IMR-90 (cell line): ENCODE data around the gene DOCK1. TPM values are rescaled to one million over a fixed set of nuclear protein-coding genes. Genes with fewer than 3 reads are reported as not detected.

ENCODE experiments used
- ATAC-seq: fragments of 200-7000 bp; cut with Tn5 transposase; 2 replicates; pipeline ENCODE4 v1.9.1; 2020; ENCODE audit warnings: low read depth, mild to moderate bottlenecking, moderate library complexity
- BruUV-seq: library from RNA; stranded (reverse); fragments of 400-500 nt; replicated peaks from 2 replicates; lab custom pipeline; 2021; lab: Mats Ljungman, UMichigan
- CTCF ChIA-PET: fragments of 300-600 bp; formaldehyde crosslinking; extraction: SDS; loops from one replicate; lab custom pipeline; 2021; ENCODE audit warnings: antibody characterized with exemption; lab: Yijun Ruan, JAX
- POLR2A ChIA-PET: fragments of 300-600 bp; sonication (Branson Sonifier 250); formaldehyde crosslinking; loops from one replicate; lab custom pipeline; 2022; ENCODE audit warnings: antibody characterized with exemption; ENCODE audit not compliant: unreplicated experiment; lab: Charles Lee
- DNase-seq: peaks from one replicate; pipeline ENCODE4 v3.0.0; 2013
- H2AFZ ChIP-seq: replicated peaks from 2 replicates; pipeline ENCODE3; 2013; ENCODE audit warnings: low read length, mild to moderate bottlenecking; ENCODE audit not compliant: poor library complexity
- H2AK5ac ChIP-seq: 2 replicates; pipeline ENCODE4 v1.6.1; 2013; ENCODE audit warnings: low read depth, low read length, inconsistent platforms
- H2AK9ac ChIP-seq: replicated peaks from 2 replicates; pipeline ENCODE3; 2013; ENCODE audit warnings: mild to moderate bottlenecking, low read depth, low read length, moderate library complexity; ENCODE audit not compliant: poor library complexity
- H2BK120ac ChIP-seq: 2 replicates; pipeline ENCODE4 v1.6.1; 2013; ENCODE audit warnings: low read depth, low read length, inconsistent platforms
- H2BK15ac ChIP-seq: 3 replicates; pipeline ENCODE4 v1.6.1; 2013; ENCODE audit warnings: low read depth, low read length, inconsistent platforms
- H2BK20ac ChIP-seq: 2 replicates; pipeline ENCODE4 v1.6.1; 2013; ENCODE audit warnings: low read depth, mild to moderate bottlenecking, inconsistent platforms, low read length, moderate library complexity
- H2BK5ac ChIP-seq: 2 replicates; pipeline ENCODE4 v1.6.1; 2013; ENCODE audit warnings: mild to moderate bottlenecking, low read depth, low read length, inconsistent platforms; ENCODE audit not compliant: poor library complexity, severe bottlenecking
- H3K14ac ChIP-seq: replicated peaks from 2 replicates; pipeline ENCODE4 v1.6.1; 2013; ENCODE audit warnings: low read depth, low read length, inconsistent platforms
- H3K18ac ChIP-seq: 2 replicates; pipeline ENCODE4 v1.6.1; 2013; ENCODE audit warnings: low read depth, low read length, control low read depth
- H3K23ac ChIP-seq: 2 replicates; pipeline ENCODE4 v1.6.1; 2013; ENCODE audit warnings: low read depth, low read length, inconsistent platforms
- H3K27ac ChIP-seq: 2 replicates; pipeline ENCODE4 v1.5.1; 2013; ENCODE audit warnings: mild to moderate bottlenecking, control low read depth, low read length; ENCODE audit not compliant: insufficient read depth
- H3K27me3 ChIP-seq: 2 replicates; pipeline ENCODE4 v1.6.1; 2013; ENCODE audit warnings: low read length; ENCODE audit not compliant: control insufficient read depth, insufficient read depth
- H3K36me3 ChIP-seq: 2 replicates; pipeline ENCODE4 v1.6.1; 2013; ENCODE audit warnings: low read length, mixed read lengths; ENCODE audit not compliant: control insufficient read depth, insufficient read depth
- H3K4ac ChIP-seq: 2 replicates; pipeline ENCODE4 v1.6.1; 2013; ENCODE audit warnings: low read depth, low read length, inconsistent platforms
- H3K4me1 ChIP-seq: 2 replicates; pipeline ENCODE4 v1.6.1; 2013; ENCODE audit warnings: low read length, mixed read lengths; ENCODE audit not compliant: control insufficient read depth, insufficient read depth
- H3K4me2 ChIP-seq: 2 replicates; pipeline ENCODE4 v1.6.1; 2013; ENCODE audit warnings: low read depth, mild to moderate bottlenecking, control low read depth, low read length, moderate library complexity
- H3K4me3 ChIP-seq: 2 replicates; pipeline ENCODE4 v1.5.1; 2013; ENCODE audit warnings: low read depth, mild to moderate bottlenecking, control low read depth, low read length, moderate library complexity; ENCODE audit not compliant: insufficient read depth
- H3K56ac ChIP-seq: 2 replicates; pipeline ENCODE4 v1.6.1; 2013; ENCODE audit warnings: low read length, inconsistent platforms; ENCODE audit not compliant: insufficient read depth; ENCODE audit errors: extremely low read depth
- H3K79me1 ChIP-seq, 2 experiments: 2 replicates each; pipeline ENCODE4 v1.6.1; 2013; ENCODE audit warnings: low read length in 2 of 2, inconsistent platforms in 1 of 2, low read depth in 1 of 2
- H3K9ac ChIP-seq: 2 replicates; pipeline ENCODE4 v1.6.1; 2013; ENCODE audit warnings: low read depth, low read length, control low read depth
- H3K9me1 ChIP-seq: 2 replicates; pipeline ENCODE4 v1.6.1; 2013; ENCODE audit warnings: low read length, inconsistent platforms; ENCODE audit not compliant: insufficient read depth
- H3K9me3 ChIP-seq: 2 replicates; pipeline ENCODE4 v1.6.1; 2013; ENCODE audit warnings: low read length; ENCODE audit not compliant: control insufficient read depth, insufficient read depth
- H4K20me1 ChIP-seq: 2 replicates; pipeline ENCODE4 v1.6.1; 2013; ENCODE audit warnings: low read length, inconsistent platforms; ENCODE audit not compliant: insufficient read depth
- H4K5ac ChIP-seq: 2 replicates; pipeline ENCODE4 v1.6.1; 2013; ENCODE audit warnings: mild to moderate bottlenecking, low read depth, low read length, control low read depth
- H4K8ac ChIP-seq, 2 experiments: 2 replicates each; pipeline ENCODE4 v1.6.1; 2013; ENCODE audit warnings: low read depth in 2 of 2, low read length in 2 of 2, control low read depth in 1 of 2, inconsistent platforms in 1 of 2
- H4K91ac ChIP-seq: 2 replicates; pipeline ENCODE4 v1.6.1; 2013; ENCODE audit warnings: low read depth, low read length, inconsistent platforms; ENCODE audit not compliant: insufficient read depth
- BHLHE40 ChIP-seq: fragments of 150-350 bp; IDR thresholded peaks from 2 replicates; pipeline ENCODE4 v1.6.1; 2016; ENCODE audit warnings: mild to moderate bottlenecking, low read depth, low read length
- CEBPB ChIP-seq: IDR thresholded peaks from 2 replicates; pipeline ENCODE4 v1.6.1; 2012; ENCODE audit warnings: low read depth, low read length, improper control_type of control experiment
- CHD1 ChIP-seq: IDR thresholded peaks from 2 replicates; pipeline ENCODE4 v1.6.1; 2012; ENCODE audit warnings: low read depth, low read length, improper control_type of control experiment
- FOS ChIP-seq: fragments of 150-350 bp; IDR thresholded peaks from 2 replicates; pipeline ENCODE4 v1.6.1; 2016; ENCODE audit warnings: low read depth, low read length
- MAFK ChIP-seq: IDR thresholded peaks from 2 replicates; pipeline ENCODE4 v1.6.1; 2012; ENCODE audit warnings: low read depth, low read length, improper control_type of control experiment
- MAZ ChIP-seq: IDR thresholded peaks from 2 replicates; pipeline ENCODE4 v1.6.1; 2012; ENCODE audit warnings: low read depth, mild to moderate bottlenecking, low read length, improper control_type of control experiment, moderate library complexity, borderline replicate concordance
- MXI1 ChIP-seq: IDR thresholded peaks from 2 replicates; pipeline ENCODE4 v1.6.1; 2012; ENCODE audit warnings: low read depth, mild to moderate bottlenecking, low read length, moderate library complexity, borderline replicate concordance
- NFE2L2 ChIP-seq: fragments of 150-350 bp; IDR thresholded peaks from 2 replicates; pipeline ENCODE4 v1.6.1; 2016; ENCODE audit warnings: low read depth, mild to moderate bottlenecking, low read length
- POLR2A ChIP-seq: IDR thresholded peaks from 2 replicates; pipeline ENCODE4 v1.6.1; 2012; ENCODE audit warnings: mild to moderate bottlenecking, low read depth, low read length
- RAD21 ChIP-seq: IDR thresholded peaks from 2 replicates; pipeline ENCODE4 v1.6.1; 2012; ENCODE audit warnings: low read length, improper control_type of control experiment
- RCOR1 ChIP-seq: IDR thresholded peaks from 2 replicates; pipeline ENCODE4 v1.6.1; 2012; ENCODE audit warnings: mild to moderate bottlenecking, low read length, improper control_type of control experiment; ENCODE audit not compliant: insufficient replicate concordance
- RFX5 ChIP-seq: IDR thresholded peaks from 2 replicates; pipeline ENCODE4 v1.8.0; 2012; ENCODE audit warnings: low read depth, mild to moderate bottlenecking, low read length, moderate library complexity
- SMC3 ChIP-seq: fragments of 150-350 bp; IDR thresholded peaks from 2 replicates; pipeline ENCODE4 v1.6.1; 2016; ENCODE audit warnings: low read depth, mild to moderate bottlenecking, antibody characterized with exemption, low read length, moderate library complexity
- WGBS, 2 experiments: methylation state at CpG; one replicate each; pipeline versions ENCODE4 v1.1.5 to v1.1.7; 2013; ENCODE audit warnings: missing lambda C conversion rate in 2 of 2; ENCODE audit not compliant: insufficient read length in 1 of 2; ENCODE audit errors: extremely low coverage in 2 of 2; 5-methylcytosine and 5-hydroxymethylcytosine counted together
- dilution Hi-C: fragments of 300-500 bp; cut with HindIII; formaldehyde crosslinking; loops from one replicate; pipeline ENCODE4 v1.14.3; 2018; ENCODE audit warnings: low sequenced_read_pairs; ENCODE audit not compliant: unreplicated experiment
- in situ Hi-C: fragments of 300-500 bp; cut with MboI; formaldehyde crosslinking; loops from 3 replicates; pipeline ENCODE4 v1.14.3; 2019; ENCODE audit warnings: low sequenced_read_pairs, inconsistent platforms, mixed read lengths
- intact Hi-C: fragments of 100-400 bp; cut with micrococcal nuclease; formaldehyde crosslinking; loops from 2 replicates; pipeline ENCODE4 v1.10.0; 2022
- polyA plus RNA-seq, 3 experiments: library from polyadenylated mRNA; depleted of rRNA; stranded (reverse); fragments of >200 nt; gene quantifications; 2 replicates each; pipeline ENCODE4 v1.2.3, GENCODE V29; 2012; ENCODE audit warnings: low replicate concordance in 1 of 3
- total RNA-seq: library from RNA; depleted of rRNA; stranded (reverse); fragments of >200 nt; gene quantifications from 2 replicates; pipeline ENCODE4 v1.2.3, GENCODE V29; 2012
- TF ChIP-seq, protein P1 (sequence below): fragments of 150-350 bp; IDR thresholded peaks from 2 replicates; pipeline ENCODE4 v1.6.1; 2016; ENCODE audit warnings: low read depth, mild to moderate bottlenecking, low read length, moderate library complexity, borderline replicate concordance
- TF ChIP-seq, protein P2 (sequence below): conservative IDR thresholded peaks from 2 replicates; pipeline ENCODE4 v1.5.1; 2012; ENCODE audit warnings: mild to moderate bottlenecking, low read depth, low read length, improper control_type of control experiment

DOCK1 gene
- total and polyA plus RNA-seq, 2 of the 4 experiments (the other 2 are of a cell fraction) = 28.2 to 71.0 TPM

- no peak overlapping the region for H3K27ac ChIP-seq
- in situ Hi-C loops = no loop called here
- DNase-seq (no peak), ATAC-seq (no peak)
- intact Hi-C loops = no loop called here
- dilution Hi-C loops = no loop called here
- H3K56ac ChIP-seq = no peak overlapping the region
- peaks cover 2% of the 10 kb centered on the region; the same call in 1 of the 2 replicates for H3K36me3 ChIP-seq
- H3K9ac ChIP-seq = no peak overlapping the region
- H3K27me3 ChIP-seq = no peaks in the 10 kb centered on the region
- H2AK9ac ChIP-seq = no peak overlapping the region
- H2BK5ac ChIP-seq = no peak overlapping the region
- H3K18ac ChIP-seq = no peak overlapping the region
- H3K4me3 ChIP-seq = no peak overlapping the region
- peaks cover 0 to 6% of the 10 kb centered on the region in 2 experiments; a peak in 2 of 4 replicates for H3K79me1 ChIP-seq
- 88% methylated on average over 1 of the region's 10 CpGs; no CpG with 5 or more reads in 1 of the 2 experiments for WGBS, 2 experiments
- BruUV-seq = no TSS peak
- no peak overlapping the region for H3K4me2 ChIP-seq
- H2AK5ac ChIP-seq = no peak overlapping the region
- no peak overlapping the region for H2AFZ ChIP-seq
- no peak overlapping the region for H4K8ac ChIP-seq
- no peak overlapping the region for H2BK120ac ChIP-seq
- H2BK15ac ChIP-seq = no peak overlapping the region
- no peaks in the 10 kb centered on the region for H3K9me3 ChIP-seq
- no peak overlapping the region for H2BK20ac ChIP-seq
- peaks cover 12% of the 10 kb centered on the region; the same call in 1 of the 2 replicates for H4K20me1 ChIP-seq
- H4K5ac ChIP-seq = no peak overlapping the region
- H3K4ac ChIP-seq = no peak overlapping the region
- no peak overlapping the region for H3K23ac ChIP-seq
- H3K4me1 ChIP-seq = no peaks in the 10 kb centered on the region
- ChIA-PET CTCF (no interaction called here), POLR2A (no interaction called here)
- TF ChIP-seq MAZ (no peak), FOS (no peak), BHLHE40 (no peak), MAFK (no peak), CHD1 (no peak), SMC3 (no peak), RCOR1 (no peak), MXI1 (no peak), CEBPB (no peak), POLR2A (no peak), NFE2L2 (no peak), RFX5 (no peak), RAD21 (no peak)
- TF ChIP-seq, protein P1, sequence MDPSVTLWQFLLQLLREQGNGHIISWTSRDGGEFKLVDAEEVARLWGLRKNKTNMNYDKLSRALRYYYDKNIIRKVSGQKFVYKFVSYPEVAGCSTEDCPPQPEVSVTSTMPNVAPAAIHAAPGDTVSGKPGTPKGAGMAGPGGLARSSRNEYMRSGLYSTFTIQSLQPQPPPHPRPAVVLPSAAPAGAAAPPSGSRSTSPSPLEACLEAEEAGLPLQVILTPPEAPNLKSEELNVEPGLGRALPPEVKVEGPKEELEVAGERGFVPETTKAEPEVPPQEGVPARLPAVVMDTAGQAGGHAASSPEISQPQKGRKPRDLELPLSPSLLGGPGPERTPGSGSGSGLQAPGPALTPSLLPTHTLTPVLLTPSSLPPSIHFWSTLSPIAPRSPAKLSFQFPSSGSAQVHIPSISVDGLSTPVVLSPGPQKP = no peak
- TF ChIP-seq, protein P2, sequence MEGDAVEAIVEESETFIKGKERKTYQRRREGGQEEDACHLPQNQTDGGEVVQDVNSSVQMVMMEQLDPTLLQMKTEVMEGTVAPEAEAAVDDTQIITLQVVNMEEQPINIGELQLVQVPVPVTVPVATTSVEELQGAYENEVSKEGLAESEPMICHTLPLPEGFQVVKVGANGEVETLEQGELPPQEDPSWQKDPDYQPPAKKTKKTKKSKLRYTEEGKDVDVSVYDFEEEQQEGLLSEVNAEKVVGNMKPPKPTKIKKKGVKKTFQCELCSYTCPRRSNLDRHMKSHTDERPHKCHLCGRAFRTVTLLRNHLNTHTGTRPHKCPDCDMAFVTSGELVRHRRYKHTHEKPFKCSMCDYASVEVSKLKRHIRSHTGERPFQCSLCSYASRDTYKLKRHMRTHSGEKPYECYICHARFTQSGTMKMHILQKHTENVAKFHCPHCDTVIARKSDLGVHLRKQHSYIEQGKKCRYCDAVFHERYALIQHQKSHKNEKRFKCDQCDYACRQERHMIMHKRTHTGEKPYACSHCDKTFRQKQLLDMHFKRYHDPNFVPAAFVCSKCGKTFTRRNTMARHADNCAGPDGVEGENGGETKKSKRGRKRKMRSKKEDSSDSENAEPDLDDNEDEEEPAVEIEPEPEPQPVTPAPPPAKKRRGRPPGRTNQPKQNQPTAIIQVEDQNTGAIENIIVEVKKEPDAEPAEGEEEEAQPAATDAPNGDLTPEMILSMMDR = no peak
- H3K9me1 ChIP-seq = peaks cover 18% of the 10 kb centered on the region; the same call in 1 of the 2 replicates
- H3K14ac ChIP-seq = no peak overlapping the region
- H4K91ac ChIP-seq = no peak overlapping the region
These were observed 414.5 kb downstream of the DOCK1 start for GRCh38 chr10:127319691-127320090.
